Measurements from ENCODE around the gene DNAJC1. TPM values are rescaled to one million over a fixed set of nuclear protein-coding genes. Genes with fewer than 3 reads are reported as not detected.

DNAJC1 gene
- total RNA-seq, 1 experiment from 2014 or later: 13.2 TPM

GRCh38 chr10:21926949-21927348 lies 76.6 kb downstream of the DNAJC1 start:
- CTCF ChIA-PET: no interaction called here
- POLR2A ChIA-PET: no interaction called here
- DNase-seq (ENCODE audit: low spot score) (no peak), ATAC-seq (no peak)
- H3K36me3 Mint-ChIP-seq: no peaks in the 10 kb centered on the region
- H3K27me3 Mint-ChIP-seq (ENCODE audit: low read depth): no peaks in the 10 kb centered on the region
- H3K4me3 Mint-ChIP-seq: no peak overlapping the region
- TF ChIP-seq HMGXB4 (CRISPR knock-in tag; IDR thresholded peaks at IDR 0.05): no peak
- TF ChIP-seq ZNF263 (CRISPR knock-in tag; IDR thresholded peaks at IDR 0.05; ENCODE audit: low read depth): no peak
- TF ChIP-seq E2F5 (CRISPR knock-in tag; IDR thresholded peaks at IDR 0.05): no peak
- TF ChIP-seq GRHL2 (CRISPR knock-in tag; IDR thresholded peaks at IDR 0.05; ENCODE audit: insufficient replicate concordance, severe bottlenecking): no peak
- TF ChIP-seq ELF4 (CRISPR knock-in tag; IDR thresholded peaks at IDR 0.05; ENCODE audit: low read depth): no peak
- TF ChIP-seq JUN (CRISPR knock-in tag; IDR thresholded peaks at IDR 0.05): no peak
- no peak for TF ChIP-seq KAT7 (CRISPR knock-in tag; IDR thresholded peaks at IDR 0.05; ENCODE audit: borderline replicate concordance)
- TF ChIP-seq CREB1 (CRISPR knock-in tag; IDR thresholded peaks at IDR 0.05): no peak
- no peak for TF ChIP-seq ZNF138 (CRISPR knock-in tag; conservative IDR thresholded peaks at IDR 0.05)
- no peak for TF ChIP-seq ZNF671 (CRISPR knock-in tag; IDR thresholded peaks at IDR 0.05)
- no peaks in the 10 kb centered on the region for H3K9me3 Mint-ChIP-seq
- H3K27ac Mint-ChIP-seq: no peak overlapping the region
- peaks cover 28% of the 10 kb centered on the region for H3K4me1 Mint-ChIP-seq

- ChIA-PET CTCF (no interaction called here), POLR2A (no interaction called here)
- Mint-ChIP-seq H3K27ac (no peak overlapping the region), H3K4me3 (no peak overlapping the region), H3K9me3 (no peaks in the 10 kb centered on the region), H3K4me1 (peaks cover 31% of the 10 kb centered on the region), H3K36me3 (no peaks in the 10 kb centered on the region), H3K27me3 (ENCODE audit: low read depth) (no peaks in the 10 kb centered on the region)
- ATAC-seq (no peak), DNase-seq (ENCODE audit: low spot score) (no peak)
- TF ChIP-seq NR3C1 (CRISPR knock-in tag; conservative IDR thresholded peaks at IDR 0.05; ENCODE audit: low read depth) (no peak), ZNF121 (CRISPR knock-in tag; IDR thresholded peaks at IDR 0.05) (no peak), TCF7 (CRISPR knock-in tag; IDR thresholded peaks at IDR 0.05; ENCODE audit: low read depth) (no peak), AR (CRISPR knock-in tag; IDR thresholded peaks at IDR 0.05) (no peak), ZNF317 (CRISPR knock-in tag; IDR thresholded peaks at IDR 0.05; ENCODE audit: borderline replicate concordance, low read depth) (no peak), ZBTB43 (CRISPR knock-in tag; IDR thresholded peaks at IDR 0.05) (no peak), IRF1 (CRISPR knock-in tag; IDR thresholded peaks at IDR 0.05) (no peak), SMAD4 (CRISPR knock-in tag; IDR thresholded peaks at IDR 0.05) (no peak), NFYB (CRISPR knock-in tag; conservative IDR thresholded peaks at IDR 0.05; ENCODE audit: low read depth) (no peak), AFF4 (CRISPR knock-in tag; IDR thresholded peaks at IDR 0.05; ENCODE audit: borderline replicate concordance) (no peak), PRRX2 (CRISPR knock-in tag; IDR thresholded peaks at IDR 0.05) (no peak), ZBTB21 (CRISPR knock-in tag; IDR thresholded peaks at IDR 0.05; ENCODE audit: borderline replicate concordance) (no peak)
These were observed 77.1 kb downstream of the DNAJC1 start for GRCh38 chr10:21926358-21926925.

Data from WTC11 (cell line).